NCI-H1930 (cell line): Measurements from ENCODE around the gene DAB2IP.

Experiments used
- DNase-seq, 2 experiments: peaks; one replicate each; lab custom pipeline; 2025; lab: John Stamatoyannopoulos, UW

DAB2IP gene

GRCh38 chr9:121818016-121818661 is 166.7 kb downstream of the DAB2IP start:
- DNase-seq, result no peak

GRCh38 chr9:121818841-121819427 is 167.5 kb downstream of the DAB2IP start:
- no peak for DNase-seq

- no peak for DNase-seq
These were observed 168.2 kb downstream of the DAB2IP start for GRCh38 chr9:121819428-121820231.

GRCh38 chr9:121820286-121821005 is 169.0 kb downstream of the DAB2IP start:
- no peak for DNase-seq

- no peak for DNase-seq
These were observed 169.9 kb downstream of the DAB2IP start for GRCh38 chr9:121821326-121821725.

GRCh38 chr9:121822093-121823085 is 171.0 kb downstream of the DAB2IP start:
- DNase-seq, result no peak

- no peak for DNase-seq
These were observed 172.2 kb downstream of the DAB2IP start for GRCh38 chr9:121823451-121824169.

GRCh38 chr9:121824651-121825030 is 173.2 kb downstream of the DAB2IP start:
- no peak for DNase-seq

GRCh38 chr9:121825031-121825691 is 173.7 kb downstream of the DAB2IP start:
- no peak for DNase-seq

- DNase-seq, result no peak
These were observed 175.3 kb downstream of the DAB2IP start for GRCh38 chr9:121826711-121827110.

- DNase-seq, result no peak
These were observed 176.0 kb downstream of the DAB2IP start for GRCh38 chr9:121827251-121827967.

- no peak for DNase-seq
These were observed 179.2 kb downstream of the DAB2IP start for GRCh38 chr9:121830441-121831140.

- DNase-seq, result no peak
These were observed 180.4 kb downstream of the DAB2IP start for GRCh38 chr9:121831869-121832268.

GRCh38 chr9:121833061-121833460 is 181.6 kb downstream of the DAB2IP start:
- DNase-seq, result no peak
